ENCODE data around the gene PRPF40B. TPM values are rescaled to one million over a fixed set of nuclear protein-coding genes. Genes with fewer than 3 reads are reported as not detected.
A peak's percentile ranks its signal among the peaks of the same experiment; 100 is the strongest.

The PRPF40B gene
- total and polyA plus RNA-seq, 11 donors, result 12.0 to 25.5 (median 20.9) TPM

GRCh38 chr12:49618576-49618975 lies 4.8 kb upstream of the PRPF40B start:
- DNase-seq, result no peak
- Histone ChIP-seq H3K27me3 (peaks cover 0 to 7% (median 0%) of the 10 kb centered on the region in 9 donors), H3K4me3 (no peak overlapping the region), H3K9me3 (peaks cover 0 to 5% (median 0%) of the 10 kb centered on the region in 12 donors), H3K27ac (no peak overlapping the region), H3K4me1 (peaks cover 0 to 18% (median 15%) of the 10 kb centered on the region in 12 donors), H3K36me3 (no peaks in the 10 kb centered on the region)
- intact Hi-C loops (cut with DNase I), result no loop called here
- no peak for TF ChIP-seq POLR2A (IDR thresholded peaks at IDR 0.05)
- ATAC-seq, result no peak
- WGBS, 4 donors, result 64 to 76% (median 72%) methylated on average over 1 of the region's 1 CpG

GRCh38 chr12:49619286-49619685 lies 4.1 kb upstream of the PRPF40B start:
- intact Hi-C loops (cut with DNase I), result no loop called here
- ATAC-seq (no peak), DNase-seq (no peak)
- H3K4me3 ChIP-seq, result no peak overlapping the region
- H3K27ac ChIP-seq, result no peak overlapping the region
- TF ChIP-seq, protein P1, sequence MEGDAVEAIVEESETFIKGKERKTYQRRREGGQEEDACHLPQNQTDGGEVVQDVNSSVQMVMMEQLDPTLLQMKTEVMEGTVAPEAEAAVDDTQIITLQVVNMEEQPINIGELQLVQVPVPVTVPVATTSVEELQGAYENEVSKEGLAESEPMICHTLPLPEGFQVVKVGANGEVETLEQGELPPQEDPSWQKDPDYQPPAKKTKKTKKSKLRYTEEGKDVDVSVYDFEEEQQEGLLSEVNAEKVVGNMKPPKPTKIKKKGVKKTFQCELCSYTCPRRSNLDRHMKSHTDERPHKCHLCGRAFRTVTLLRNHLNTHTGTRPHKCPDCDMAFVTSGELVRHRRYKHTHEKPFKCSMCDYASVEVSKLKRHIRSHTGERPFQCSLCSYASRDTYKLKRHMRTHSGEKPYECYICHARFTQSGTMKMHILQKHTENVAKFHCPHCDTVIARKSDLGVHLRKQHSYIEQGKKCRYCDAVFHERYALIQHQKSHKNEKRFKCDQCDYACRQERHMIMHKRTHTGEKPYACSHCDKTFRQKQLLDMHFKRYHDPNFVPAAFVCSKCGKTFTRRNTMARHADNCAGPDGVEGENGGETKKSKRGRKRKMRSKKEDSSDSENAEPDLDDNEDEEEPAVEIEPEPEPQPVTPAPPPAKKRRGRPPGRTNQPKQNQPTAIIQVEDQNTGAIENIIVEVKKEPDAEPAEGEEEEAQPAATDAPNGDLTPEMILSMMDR (IDR thresholded peaks at IDR 0.05), result no peak
- no peak for TF ChIP-seq POLR2A (IDR thresholded peaks at IDR 0.05)
- H3K4me1 ChIP-seq, result peaks cover 0 to 23% (median 16%) of the 10 kb centered on the region in 12 donors
- peaks cover 0 to 5% (median 0%) of the 10 kb centered on the region in 12 donors for H3K9me3 ChIP-seq
- 92 to 95% (median 93%) methylated on average over 3 of the region's 3 CpGs for WGBS, 4 donors
- no peaks in the 10 kb centered on the region for H3K36me3 ChIP-seq
- peaks cover 0 to 7% (median 0%) of the 10 kb centered on the region in 9 donors for H3K27me3 ChIP-seq

DNA sequence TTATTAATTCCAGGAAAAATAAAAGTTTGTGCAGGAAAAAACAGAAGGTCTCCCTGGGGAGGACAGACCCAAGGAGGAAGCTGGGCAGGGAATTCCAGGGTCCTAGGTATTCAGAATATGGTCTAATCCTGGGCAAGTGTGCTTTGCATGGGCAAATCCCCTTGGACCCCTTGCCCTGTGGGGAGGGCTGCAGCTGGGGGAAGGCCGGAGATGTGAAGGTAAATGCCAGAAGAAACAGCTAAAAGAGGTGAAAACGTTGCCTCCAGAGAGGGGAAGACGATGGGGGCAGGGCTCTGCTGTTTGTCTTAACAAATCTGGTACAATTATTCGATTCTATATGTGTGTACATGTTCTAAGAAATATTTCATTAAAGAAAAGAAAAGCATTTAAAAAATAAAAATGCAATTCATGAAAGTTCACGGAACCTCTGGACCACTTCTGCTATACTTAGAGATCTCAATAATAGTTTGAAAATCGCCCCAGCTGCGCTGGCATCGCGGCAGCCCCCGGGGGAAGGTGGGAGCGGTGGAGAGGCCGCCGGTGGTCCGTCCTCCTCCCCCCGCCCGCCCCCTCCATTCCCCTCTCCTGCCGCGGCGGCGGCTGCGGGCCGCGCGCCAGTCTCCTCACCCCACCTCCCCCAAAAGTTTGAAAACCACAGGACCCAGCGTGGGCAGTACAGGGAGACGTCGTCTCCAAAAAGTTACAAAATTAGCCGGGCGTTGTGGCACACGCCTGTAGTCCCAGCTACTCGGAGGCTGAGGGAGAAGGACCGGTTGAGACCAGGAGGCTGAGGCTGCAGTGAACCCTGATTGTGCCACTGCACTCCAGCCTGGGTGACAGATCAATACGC lies 1.5 kb upstream of the PRPF40B start:
- Histone ChIP-seq H3K4me1 (peaks cover 0 to 25% (median 16%) of the 10 kb centered on the region in 12 donors), H3K27ac (peak overlapping the region in 11 of 12 donors; percentile 80 to 94 (median 85)), H3K36me3 (no peaks in the 10 kb centered on the region), H3K27me3 (peaks cover 0 to 7% (median 0%) of the 10 kb centered on the region in 9 donors), H3K4me3 (peak overlapping the region in 11 of 12 donors; percentile 38 to 75 (median 65)), H3K9me3 (no peaks in the 10 kb centered on the region)
- ATAC-seq, result peak in 1 of 4 donors; percentile 5
- WGBS, 4 donors, result 10 to 17% (median 11%) methylated on average over 29 to 33 of the region's 33 CpGs
- no peak for TF ChIP-seq POLR2A (IDR thresholded peaks at IDR 0.05)
- TF ChIP-seq, protein P1 (IDR thresholded peaks at IDR 0.05), result no peak
- DNase-seq, result no peak
- intact Hi-C loops (cut with DNase I), result loop anchor here in 3 of 10 donors (2.0 to 10.0 kb wide), 4 partner anchors 39 to 223 kb away; partner anchors contain the start of gene BCDIN3D (in 1 of the 3)

DNA sequence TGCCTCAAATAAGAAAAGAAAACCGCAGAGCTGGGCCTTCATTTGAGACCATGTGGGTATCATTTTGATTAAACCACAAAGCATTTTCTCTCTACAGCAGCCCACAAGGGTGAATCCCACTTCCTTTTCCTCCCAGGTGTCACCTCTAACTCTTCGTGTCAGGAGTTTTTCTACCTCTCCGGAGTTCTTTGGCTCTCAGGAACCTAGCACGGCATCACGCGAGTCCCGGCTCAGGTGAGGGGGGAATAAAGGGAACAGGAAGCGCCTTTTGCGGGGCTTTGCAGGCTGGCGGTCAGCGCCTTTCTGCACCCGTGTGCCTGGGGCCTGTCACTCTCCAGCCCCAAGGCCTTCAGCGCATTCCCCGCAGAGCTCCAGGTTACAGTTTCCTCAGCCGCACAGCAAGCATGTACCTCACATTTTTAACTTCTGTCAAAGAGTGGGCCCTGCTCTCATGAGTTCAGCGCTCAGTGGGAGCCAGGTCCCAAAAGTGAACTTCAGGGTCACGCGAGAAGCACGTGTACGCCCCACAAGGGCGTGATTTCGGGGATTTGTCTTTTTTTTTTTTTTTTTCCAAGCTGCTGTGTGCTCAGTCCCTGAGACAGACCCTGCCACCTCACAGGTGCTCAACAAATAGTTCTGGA lies 740 bp upstream of the PRPF40B start:
- Histone ChIP-seq H3K9me3 (no peaks in the 10 kb centered on the region), H3K4me3 (peak overlapping the region; percentile 38 to 75 (median 64)), H3K27ac (peak overlapping the region; percentile 43 to 94 (median 84)), H3K4me1 (peaks cover 0 to 25% (median 16%) of the 10 kb centered on the region in 12 donors), H3K27me3 (peaks cover 0 to 7% (median 0%) of the 10 kb centered on the region in 9 donors), H3K36me3 (no peaks in the 10 kb centered on the region)
- intact Hi-C loops (cut with DNase I), result loop anchor here in 3 of 10 donors (1.0 to 10.0 kb wide), 5 partner anchors 40 to 222 kb away; partner anchors contain the start of genes BCDIN3D (in 1 of the 3) and MCRS1 (in 1 of the 3)
- ATAC-seq, result peak; percentile 21 to 56 (median 45)
- TF ChIP-seq POLR2A (IDR thresholded peaks at IDR 0.05), result no peak
- TF ChIP-seq, protein P1 (IDR thresholded peaks at IDR 0.05), result no peak
- WGBS, 4 donors, result 0 to 2% (median 1%) methylated on average over 18 to 22 of the region's 22 CpGs
- peak in 1 of 5 donors; percentile 27 for DNase-seq
